ENCODE results near the gene CUL1. TPM values are rescaled to one million over a fixed set of nuclear protein-coding genes. Genes with fewer than 3 reads are reported as not detected.

Gene CUL1
- total RNA-seq, 1 experiment from 2014 or later = 49.2 TPM

GRCh38 chr7:148750442-148751355, 52.0 kb downstream of the CUL1 start:
- CTCF ChIA-PET = interaction anchor here (0.5 to 0.7 kb wide), 3 partner anchors 19 to 449 kb away, joined by 3 read pairs; no protein-coding TSS in a partner anchor
- POLR2A ChIA-PET = no interaction called here
- no TSS peak for BruUV-seq (replicated peaks)
- no peak overlapping the region for H3K27ac Mint-ChIP-seq (ENCODE audit: low read depth, unreplicated experiment)
- TF ChIP-seq CTCF (IDR thresholded peaks at IDR 0.05; ENCODE audit: unreplicated experiment) = no peak
- H3K4me1 Mint-ChIP-seq (ENCODE audit: insufficient read depth, unreplicated experiment) = no peaks in the 10 kb centered on the region
- DNase-seq (ENCODE audit: unreplicated experiment) = no peak
- H3K27me3 Mint-ChIP-seq (ENCODE audit: insufficient read depth, unreplicated experiment) = no peaks in the 10 kb centered on the region
- H3K36me3 Mint-ChIP-seq (ENCODE audit: insufficient read depth, unreplicated experiment) = peaks cover 34% of the 10 kb centered on the region
- H3K9me3 Mint-ChIP-seq (ENCODE audit: unreplicated experiment) = peaks cover 6% of the 10 kb centered on the region
- no peak overlapping the region for H3K4me3 Mint-ChIP-seq (ENCODE audit: unreplicated experiment)
- intact Hi-C loops (cut with micrococcal nuclease) = no loop called here

GRCh38 chr7:148753224-148753623, 54.5 kb downstream of the CUL1 start:
- Mint-ChIP-seq H3K27ac (ENCODE audit: low read depth, unreplicated experiment) (no peak overlapping the region), H3K4me1 (ENCODE audit: insufficient read depth, unreplicated experiment) (no peaks in the 10 kb centered on the region), H3K36me3 (ENCODE audit: insufficient read depth, unreplicated experiment) (peaks cover 46% of the 10 kb centered on the region), H3K27me3 (ENCODE audit: insufficient read depth, unreplicated experiment) (no peaks in the 10 kb centered on the region), H3K9me3 (ENCODE audit: unreplicated experiment) (peaks cover 6% of the 10 kb centered on the region), H3K4me3 (ENCODE audit: unreplicated experiment) (no peak overlapping the region)
- intact Hi-C loops (cut with micrococcal nuclease) = no loop called here
- CTCF ChIA-PET = interaction anchor here (0.5 to 1.0 kb wide), 4 partner anchors 14 to 89 kb away, joined by 3 to 5 read pairs (median 3); no protein-coding TSS in a partner anchor
- POLR2A ChIA-PET = interaction anchor here (1.5 kb wide), 1 partner anchor 17 kb away, joined by 3 read pairs; no protein-coding TSS in a partner anchor
- no peak for DNase-seq (ENCODE audit: unreplicated experiment)
- no TSS peak for BruUV-seq (replicated peaks)
- no peak for TF ChIP-seq CTCF (IDR thresholded peaks at IDR 0.05; ENCODE audit: unreplicated experiment)

- ChIA-PET POLR2A (no interaction called here), CTCF (no interaction called here)
- no TSS peak for BruUV-seq (replicated peaks)
- intact Hi-C loops (cut with micrococcal nuclease) = no loop called here
- Mint-ChIP-seq H3K36me3 (ENCODE audit: insufficient read depth, unreplicated experiment) (peaks cover 57% of the 10 kb centered on the region), H3K9me3 (ENCODE audit: unreplicated experiment) (peaks cover under 1% of the 10 kb centered on the region), H3K4me3 (ENCODE audit: unreplicated experiment) (no peak overlapping the region), H3K27me3 (ENCODE audit: insufficient read depth, unreplicated experiment) (no peaks in the 10 kb centered on the region), H3K27ac (ENCODE audit: low read depth, unreplicated experiment) (no peak overlapping the region), H3K4me1 (ENCODE audit: insufficient read depth, unreplicated experiment) (no peaks in the 10 kb centered on the region)
- no peak for DNase-seq (ENCODE audit: unreplicated experiment)
- TF ChIP-seq CTCF (IDR thresholded peaks at IDR 0.05; ENCODE audit: unreplicated experiment) = no peak
These were observed 56.2 kb downstream of the CUL1 start for GRCh38 chr7:148754912-148755311.

GRCh38 chr7:148761499-148762278, 63.0 kb downstream of the CUL1 start:
- DNase-seq (ENCODE audit: unreplicated experiment) = no peak
- Mint-ChIP-seq H3K36me3 (ENCODE audit: insufficient read depth, unreplicated experiment) (peaks cover 68% of the 10 kb centered on the region), H3K4me1 (ENCODE audit: insufficient read depth, unreplicated experiment) (no peaks in the 10 kb centered on the region), H3K27ac (ENCODE audit: low read depth, unreplicated experiment) (no peak overlapping the region), H3K9me3 (ENCODE audit: unreplicated experiment) (no peaks in the 10 kb centered on the region), H3K27me3 (ENCODE audit: insufficient read depth, unreplicated experiment) (no peaks in the 10 kb centered on the region), H3K4me3 (ENCODE audit: unreplicated experiment) (no peak overlapping the region)
- intact Hi-C loops (cut with micrococcal nuclease) = no loop called here
- no peak for TF ChIP-seq CTCF (IDR thresholded peaks at IDR 0.05; ENCODE audit: unreplicated experiment)
- no TSS peak for BruUV-seq (replicated peaks)
- CTCF ChIA-PET = interaction anchor here (2.3 kb wide), 1 partner anchor 23 kb away, joined by 7 read pairs; no protein-coding TSS in a partner anchor
- POLR2A ChIA-PET = interaction anchor here (0.7 kb wide), 2 partner anchors 118 to 121 kb away, joined by 3 read pairs; no protein-coding TSS in a partner anchor

Measured in MCF 10A (cell line).